ENCODE measurements around the gene LCN15. TPM values are rescaled to one million over a fixed set of nuclear protein-coding genes. Genes with fewer than 3 reads are reported as not detected.
A peak's percentile ranks its signal among the peaks of the same experiment; 100 is the strongest.

LCN15 gene
- total and polyA plus RNA-seq, 2 of the 13 experiments (the other 11 are each of a cell fraction or from before 2014, with no cell fraction given), result 1.3 to 53.7 TPM

DNA sequence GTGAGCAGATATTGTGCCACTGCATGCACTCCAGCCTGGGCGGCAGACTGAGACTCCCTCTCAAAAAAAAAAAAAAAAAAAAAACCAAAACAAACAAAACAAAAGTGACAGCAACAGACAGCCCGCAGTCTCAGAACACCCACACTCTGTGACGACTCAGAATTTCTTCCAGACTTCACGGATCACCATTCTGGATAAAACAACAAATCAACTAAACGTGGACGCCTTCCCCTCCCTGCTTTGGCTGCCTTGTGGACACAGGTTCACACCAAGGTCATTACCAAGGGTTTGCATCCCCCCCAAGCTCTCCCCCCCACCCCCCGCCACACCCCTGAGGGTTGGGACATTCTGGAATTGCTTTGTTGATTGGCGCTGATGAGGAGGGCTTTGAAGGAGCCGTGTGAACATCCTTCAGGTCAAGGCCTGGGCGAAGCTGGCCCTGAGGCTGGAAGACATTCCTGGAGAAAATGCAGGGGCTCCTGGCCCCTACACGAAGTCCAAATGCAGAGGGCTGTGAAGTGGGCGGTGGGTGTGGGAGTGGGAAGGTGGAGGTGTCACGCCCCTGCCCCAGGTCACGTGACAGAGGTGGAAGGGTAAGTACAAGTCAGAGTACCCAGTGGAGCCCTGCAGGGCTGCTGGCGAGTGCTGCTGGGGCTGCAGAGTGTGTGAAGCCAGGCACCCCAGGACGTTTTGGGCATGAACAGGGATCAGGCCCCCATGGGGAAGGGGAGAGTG is 31.7 kb downstream of the LCN15 start:
- intact Hi-C loops (cut with micrococcal nuclease; ENCODE audit: unreplicated experiment), result no loop called here
- Histone ChIP-seq H3K9ac (ENCODE audit: insufficient read depth, low read depth, low read length) (no peak overlapping the region), H3K79me2 (ENCODE audit: insufficient read depth, low read length) (peaks cover 11% of the 10 kb centered on the region), H3K4me2 (ENCODE audit: low read depth, low read length) (no peak overlapping the region), H3K36me3 (replicated peaks in 1 of 2; ENCODE audit: control insufficient read depth in 1 of 2, insufficient read depth in 2 of 2, low read length in 2 of 2) (no peaks in the 10 kb centered on the region), H3K27me3 (ENCODE audit: control insufficient read depth in 1 of 2, insufficient read depth in 2 of 2, low read length in 2 of 2) (peaks cover 0 to 22% of the 10 kb centered on the region in 2 experiments; a peak in 3 of 5 replicates), H3K4me3 (replicated peaks in 1 of 3; ENCODE audit: insufficient read depth in 1 of 3, low read depth in 2 of 3, low read length in 3 of 3) (no peak overlapping the region), H4K20me1 (ENCODE audit: insufficient read depth, low read length) (peaks cover 2% of the 10 kb centered on the region), H2AFZ (ENCODE audit: low read length) (no peak overlapping the region), H3K9me3 (ENCODE audit: low read length) (no peaks in the 10 kb centered on the region), H3K27ac (ENCODE audit: extremely low read length, insufficient read depth, low read length) (no peak overlapping the region), H3K4me1 (ENCODE audit: insufficient read depth, low read length) (peaks cover 25% of the 10 kb centered on the region)
- ATAC-seq (no peak), DNase-seq (ENCODE audit: low spot score) (no peak), FAIRE-seq (no peak)
- CTCF ChIA-PET (ENCODE audit: low intra/inter-chr PET ratio, low total read pairs), result no interaction called here
- no TSS peak for BruUV-seq (replicated peaks)
- 78% methylated on average over 15 of the region's 16 CpGs for WGBS (ENCODE audit: low lambda C conversion rate)
- POLR2A ChIA-PET, result no interaction called here
- TF ChIP-seq DMAP1 (CRISPR knock-in tag; IDR thresholded peaks at IDR 0.05), result no peak
- 0 out of 2 replicates have a peak, but pooled peaks have one; percentile 28 for TF ChIP-seq POLR2G (IDR thresholded peaks at IDR 0.05; ENCODE audit: low read depth, low read length)
- no peak for TF ChIP-seq HOXD1 (CRISPR knock-in tag; IDR thresholded peaks at IDR 0.05)
- no peak for TF ChIP-seq ATF7 (IDR thresholded peaks at IDR 0.05)
- TF ChIP-seq ATF7 (CRISPR knock-in tag; IDR thresholded peaks at IDR 0.05), result no peak
- no peak for TF ChIP-seq ZZZ3 (CRISPR knock-in tag; IDR thresholded peaks at IDR 0.05; ENCODE audit: borderline replicate concordance)
- in situ Hi-C loops (cut with HindIII; ENCODE audit: extremely low pct_ligation_motif_present, low pct_unique_long_range_greater_than_20kb), result no loop called here

DNA sequence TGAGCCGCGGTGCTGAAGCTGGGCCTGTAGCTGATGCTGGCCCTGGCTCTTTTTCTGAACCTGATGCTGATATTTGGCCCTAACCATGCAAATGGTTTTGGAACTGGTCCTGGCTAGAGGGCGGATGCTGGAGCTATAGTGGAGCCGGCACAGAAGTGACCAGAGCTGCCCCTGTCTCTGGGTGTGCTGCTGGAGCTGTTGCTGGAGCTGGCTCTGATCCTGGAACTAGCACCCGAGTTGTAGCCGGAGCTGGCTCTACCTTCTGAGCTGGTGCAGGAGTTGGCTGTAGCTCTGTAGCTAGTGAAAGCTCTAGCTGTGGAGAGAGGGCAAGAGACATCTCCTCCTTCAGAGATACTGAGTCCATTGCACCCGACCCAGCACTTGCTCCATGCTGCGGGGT is 34.4 kb downstream of the LCN15 start:
- peaks cover 0 to 8% of the 10 kb centered on the region in 2 experiments; a peak in 3 of 5 replicates for H3K27me3 ChIP-seq (ENCODE audit: control insufficient read depth in 1 of 2, insufficient read depth in 2 of 2, low read length in 2 of 2)
- peak overlapping the region; percentile 97 for H3K4me2 ChIP-seq (ENCODE audit: low read depth, low read length)
- H4K20me1 ChIP-seq (ENCODE audit: insufficient read depth, low read length), result peaks cover 28% of the 10 kb centered on the region
- FAIRE-seq, result no peak
- no TSS peak for BruUV-seq (replicated peaks)
- no peak overlapping the region for H3K27ac ChIP-seq (ENCODE audit: extremely low read length, insufficient read depth, low read length)
- peaks cover 47% of the 10 kb centered on the region for H3K4me1 ChIP-seq (ENCODE audit: insufficient read depth, low read length)
- ChIA-PET POLR2A (interaction anchor here (0.9 to 3.6 kb wide), 5 partner anchors 14 to 103 kb away, joined by 3 to 30 read pairs (median 5); partner anchors contain the start of genes LCN10 and LCN8), CTCF (ENCODE audit: low intra/inter-chr PET ratio, low total read pairs) (no interaction called here)
- ATAC-seq, result no peak
- in situ Hi-C loops (cut with HindIII; ENCODE audit: extremely low pct_ligation_motif_present, low pct_unique_long_range_greater_than_20kb) (no loop called here), intact Hi-C loops (cut with micrococcal nuclease; ENCODE audit: unreplicated experiment) (no loop called here)
- no peak overlapping the region for H3K9ac ChIP-seq (ENCODE audit: insufficient read depth, low read depth, low read length)
- 100% methylated on average over 2 of the region's 8 CpGs for WGBS (ENCODE audit: low lambda C conversion rate)
- peaks cover 31% of the 10 kb centered on the region for H3K79me2 ChIP-seq (ENCODE audit: insufficient read depth, low read length)
- TF ChIP-seq ZBTB26 (CRISPR knock-in tag; IDR thresholded peaks at IDR 0.05; ENCODE audit: borderline replicate concordance), result 0 out of 2 replicates have a peak, but pooled peaks have one; percentile 1
- TF ChIP-seq ZNF777 (CRISPR knock-in tag; IDR thresholded peaks at IDR 0.05), result no peak
- H3K4me3 ChIP-seq (replicated peaks in 1 of 3; ENCODE audit: insufficient read depth in 1 of 3, low read depth in 2 of 3, low read length in 3 of 3), result no peak overlapping the region; a peak in 1 of 6 replicates
- no peak overlapping the region for H2AFZ ChIP-seq (ENCODE audit: low read length)
- DNase-seq (ENCODE audit: low spot score), result no peak
- peaks cover 7 to 11% of the 10 kb centered on the region in 2 experiments; a peak in 4 of 5 replicates for H3K36me3 ChIP-seq (replicated peaks in 1 of 2; ENCODE audit: control insufficient read depth in 1 of 2, insufficient read depth in 2 of 2, low read length in 2 of 2)
- no peaks in the 10 kb centered on the region for H3K9me3 ChIP-seq (ENCODE audit: low read length)
